Brain microvascular endothelial cell (primary cell): ENCODE results near the gene ANXA6.

ENCODE experiments used
- DNase-seq: peaks from one replicate; pipeline ENCODE4 v3.0.0-alpha.2; 2020
- H3K27ac ChIP-seq: fragments of 250-450 bp; sonication (Bioruptor Pico); 2 replicates; pipeline ENCODE4 v1.5.1; 2020; ENCODE audit warnings: mild to moderate bottlenecking, moderate library complexity
- H3K27me3 ChIP-seq: fragments of 250-450 bp; sonication (Bioruptor Pico); replicated peaks from 2 replicates; pipeline ENCODE4 v1.5.1; 2020; ENCODE audit warnings: mild to moderate bottlenecking
- H3K36me3 ChIP-seq: fragments of 250-450 bp; sonication (Bioruptor Pico); replicated peaks from 2 replicates; pipeline ENCODE4 v1.5.1; 2020; ENCODE audit warnings: mild to moderate bottlenecking
- H3K4me3 ChIP-seq: 2 replicates; pipeline ENCODE4 v1.5.1; 2011; ENCODE audit warnings: low read depth, mild to moderate bottlenecking, control low read depth, low read length, moderate library complexity
- CTCF ChIP-seq: IDR thresholded peaks from 2 replicates; pipeline ENCODE4 v1.5.1; 2011; ENCODE audit warnings: low read depth, mild to moderate bottlenecking, moderate library complexity, low read length, control low read depth, inconsistent platforms; ENCODE audit errors: missing control alignments
- in situ Hi-C: cut with HindIII; loops from 2 replicates; pipeline ENCODE4 v1.10.0; 2017; ENCODE audit warnings: low sequenced_read_pairs, low pct_ligation_motif_present

Gene ANXA6

GRCh38 chr5:151158287-151158661, 695 bp upstream of the ANXA6 start:
- DNase-seq, result peak; percentile 40
- peaks cover 6% of the 10 kb centered on the region for H3K36me3 ChIP-seq
- no peak overlapping the region for H3K27ac ChIP-seq
- TF ChIP-seq CTCF, result no peak
- H3K4me3 ChIP-seq, result peak overlapping the region; percentile 91
- H3K27me3 ChIP-seq, result no peaks in the 10 kb centered on the region
- in situ Hi-C loops, result no loop called here

- no peak for DNase-seq
- H3K27ac ChIP-seq, result peak overlapping the region; percentile 66
- peak overlapping the region; percentile 91 for H3K4me3 ChIP-seq
- no peak for TF ChIP-seq CTCF
- peaks cover 9% of the 10 kb centered on the region for H3K36me3 ChIP-seq
- in situ Hi-C loops, result no loop called here
- H3K27me3 ChIP-seq, result no peaks in the 10 kb centered on the region
Measured at GRCh38 chr5:151156507-151157420, 815 bp downstream of the ANXA6 start.

- in situ Hi-C loops, result no loop called here
- peak; percentile 44 for DNase-seq
- TF ChIP-seq CTCF, result peak; percentile 16
- Histone ChIP-seq H3K27me3 (no peaks in the 10 kb centered on the region), H3K36me3 (peaks cover 9% of the 10 kb centered on the region), H3K4me3 (peak overlapping the region; percentile 91), H3K27ac (peak overlapping the region; percentile 66)
Measured at GRCh38 chr5:151155775-151156506, 1.6 kb downstream of the ANXA6 start.

- in situ Hi-C loops, result no loop called here
- no peaks in the 10 kb centered on the region for H3K27me3 ChIP-seq
- peak overlapping the region; percentile 91 for H3K4me3 ChIP-seq
- peaks cover 9% of the 10 kb centered on the region for H3K36me3 ChIP-seq
- no peak for DNase-seq
- peak overlapping the region; percentile 40 for H3K27ac ChIP-seq
- TF ChIP-seq CTCF, result no peak
Measured at GRCh38 chr5:151154931-151155774, 2.4 kb downstream of the ANXA6 start.

GRCh38 chr5:151153766-151154272, 3.8 kb downstream of the ANXA6 start:
- no peak for TF ChIP-seq CTCF
- H3K27me3 ChIP-seq, result no peaks in the 10 kb centered on the region
- no peak for DNase-seq
- in situ Hi-C loops, result no loop called here
- no peak overlapping the region for H3K4me3 ChIP-seq
- H3K27ac ChIP-seq, result no peak overlapping the region
- peaks cover 12% of the 10 kb centered on the region for H3K36me3 ChIP-seq
